ENCODE data around the gene SLC7A5. TPM values are rescaled to one million over a fixed set of nuclear protein-coding genes. Genes with fewer than 3 reads are reported as not detected.

The SLC7A5 gene
- total RNA-seq (2022; extraction: Qiagen RNA extraction; ENCODE audit: low read depth), result 550 to 966 TPM (median 942 TPM) in 5 replicates

DNA sequence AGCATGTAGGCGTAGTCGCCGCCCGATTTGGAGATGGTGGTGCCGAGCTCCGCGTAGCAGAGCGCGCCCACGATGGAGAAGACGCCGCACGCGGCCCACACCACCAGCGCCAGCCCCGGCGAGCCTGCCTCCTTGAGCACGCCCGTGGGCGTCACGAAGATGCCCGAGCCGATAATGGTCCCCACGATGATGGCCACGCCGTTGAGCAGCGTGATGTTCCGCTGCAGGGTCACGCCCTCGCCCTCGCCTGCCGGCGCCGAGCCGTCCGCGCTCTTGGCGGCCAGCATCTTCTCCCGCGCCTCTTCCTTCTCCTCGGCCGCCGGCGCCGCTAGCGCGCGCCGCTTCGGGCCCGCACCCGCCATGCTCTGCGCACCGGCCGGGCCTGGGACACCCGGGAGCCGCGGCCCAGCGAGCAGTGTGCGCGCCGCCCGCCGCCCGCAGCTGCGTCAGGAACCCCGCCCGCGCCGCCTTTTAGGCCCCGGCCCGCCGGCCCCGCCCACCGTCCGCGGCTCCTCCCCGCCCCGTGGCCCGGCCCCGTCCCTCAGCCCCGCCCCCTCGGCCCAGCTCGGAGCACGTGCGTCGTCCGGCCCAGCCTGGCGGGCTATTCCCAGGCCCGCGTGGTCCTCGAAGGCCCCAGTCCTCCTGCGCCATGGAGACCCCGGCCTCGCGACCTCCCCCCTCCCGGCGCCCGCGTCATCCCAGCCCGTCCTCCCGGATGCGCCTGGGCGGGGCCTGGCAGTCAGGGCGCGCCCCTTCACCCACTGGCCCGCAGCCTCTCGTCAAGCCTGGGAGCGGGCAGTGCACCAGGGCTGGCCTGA is at the start of gene SLC7A5:
TSS of gene SLC7A5 (minus strand) at position 447 of the 818 bp plus-strand sequence. CDS start at position 362, 85 bp downstream.

Other genes with a start within 250 kb of the SLC7A5 start
- 36.0 to 48.5 TPM (median 44.9 TPM) in 5 replicates for gene KLHDC4, start 103.5 kb downstream of the SLC7A5 start, total RNA-seq (2022; extraction: Qiagen RNA extraction; ENCODE audit: low read depth)
- gene CA5A, start 67.0 kb upstream of the SLC7A5 start, total RNA-seq (2022; extraction: Qiagen RNA extraction; ENCODE audit: low read depth), result not detected in 5 replicates
- 11.5 to 20.1 TPM (median 19.4 TPM) in 5 replicates for gene BANP, start 81.9 kb upstream of the SLC7A5 start, total RNA-seq (2022; extraction: Qiagen RNA extraction; ENCODE audit: low read depth)